ENCODE measurements around the gene TMEM202.

Gene TMEM202

DNA sequence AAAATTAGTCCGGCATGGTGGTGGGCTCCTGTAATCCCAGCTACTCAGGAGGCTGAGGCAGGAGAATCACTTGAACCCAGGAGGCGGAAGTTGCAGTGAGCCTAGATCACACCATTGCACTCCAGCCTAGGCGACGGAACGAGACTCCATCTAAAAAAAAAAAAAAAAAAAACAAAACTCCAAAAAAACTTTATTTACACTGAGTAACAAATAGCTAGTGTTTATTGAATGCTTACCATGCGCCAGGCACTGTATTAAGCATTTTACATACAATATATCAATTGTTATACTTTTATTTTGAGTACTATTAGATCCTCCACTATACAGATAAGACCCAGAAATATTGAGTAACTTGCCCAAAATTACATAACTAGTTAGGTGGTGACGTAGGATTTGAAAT is 58.6 kb downstream of the TMEM202 start:
- H3K27ac ChIP-seq = no peak overlapping the region
- no peak for TF ChIP-seq ZFX (IDR thresholded peaks at IDR 0.05)
- no peak for TF ChIP-seq CTCF (conservative IDR thresholded peaks at IDR 0.05)
